GM21619 (cell line): ENCODE data around the gene KCNMA1.

Experiments used
- ATAC-seq: cut with Tn5 transposase; IDR thresholded peaks from one replicate; pipeline ENCODE4 v1.9.1; 2021; ENCODE audit not compliant: unreplicated experiment

KCNMA1 gene

GRCh38 chr10:77383861-77384553, 253.6 kb downstream of the KCNMA1 start:
- no peak for ATAC-seq

GRCh38 chr10:77381750-77382149, 255.9 kb downstream of the KCNMA1 start:
- no peak for ATAC-seq

GRCh38 chr10:77380723-77381122, 256.9 kb downstream of the KCNMA1 start:
- no peak for ATAC-seq

- ATAC-seq: no peak
These were observed 257.4 kb downstream of the KCNMA1 start for GRCh38 chr10:77380191-77380590.

DNA sequence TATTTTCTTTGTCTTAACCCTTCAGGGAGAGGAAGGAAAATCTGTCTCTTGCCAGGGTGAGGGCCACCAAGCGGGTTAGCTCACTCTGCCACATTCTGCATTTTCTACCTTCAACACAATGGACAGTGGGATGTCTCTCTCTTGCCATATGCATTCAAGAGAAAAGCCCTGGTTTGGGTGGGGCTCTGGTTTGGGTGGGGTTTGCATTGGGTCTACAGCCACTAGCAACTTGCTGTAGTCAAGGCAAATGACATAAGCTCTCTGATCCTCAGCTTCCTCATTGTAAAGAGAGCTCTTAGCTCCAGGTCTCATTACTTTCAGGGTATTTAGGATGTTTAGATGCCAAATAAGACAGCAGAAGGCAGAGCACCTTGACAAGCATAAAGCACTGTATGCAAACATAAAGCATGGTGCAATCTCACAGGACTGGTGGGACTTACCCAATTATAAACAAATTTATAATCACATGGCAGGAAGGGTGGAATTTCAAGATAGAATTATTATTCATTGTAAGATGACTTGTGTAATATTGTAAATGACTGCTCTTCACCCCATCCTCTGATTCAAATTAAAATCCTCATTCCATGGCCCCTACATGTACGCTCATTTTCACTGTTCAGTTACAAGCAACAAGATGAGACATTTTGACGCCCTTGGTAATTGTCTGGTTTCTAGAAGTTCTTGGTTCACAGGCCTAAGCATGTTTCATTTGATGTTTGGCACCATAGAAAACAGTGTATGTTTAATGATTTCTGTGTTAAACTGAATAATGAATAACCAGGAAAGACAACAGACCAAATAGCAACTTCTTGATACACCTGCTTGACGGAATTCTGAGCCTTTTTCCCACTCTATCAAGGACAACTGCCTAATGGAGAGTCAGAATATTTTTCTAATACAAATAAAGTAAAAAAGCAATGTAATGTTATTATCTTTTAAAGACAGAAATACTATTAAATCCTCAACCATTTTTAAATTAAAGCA, 258.9 kb downstream of the KCNMA1 start:
- ATAC-seq: no peak

DNA sequence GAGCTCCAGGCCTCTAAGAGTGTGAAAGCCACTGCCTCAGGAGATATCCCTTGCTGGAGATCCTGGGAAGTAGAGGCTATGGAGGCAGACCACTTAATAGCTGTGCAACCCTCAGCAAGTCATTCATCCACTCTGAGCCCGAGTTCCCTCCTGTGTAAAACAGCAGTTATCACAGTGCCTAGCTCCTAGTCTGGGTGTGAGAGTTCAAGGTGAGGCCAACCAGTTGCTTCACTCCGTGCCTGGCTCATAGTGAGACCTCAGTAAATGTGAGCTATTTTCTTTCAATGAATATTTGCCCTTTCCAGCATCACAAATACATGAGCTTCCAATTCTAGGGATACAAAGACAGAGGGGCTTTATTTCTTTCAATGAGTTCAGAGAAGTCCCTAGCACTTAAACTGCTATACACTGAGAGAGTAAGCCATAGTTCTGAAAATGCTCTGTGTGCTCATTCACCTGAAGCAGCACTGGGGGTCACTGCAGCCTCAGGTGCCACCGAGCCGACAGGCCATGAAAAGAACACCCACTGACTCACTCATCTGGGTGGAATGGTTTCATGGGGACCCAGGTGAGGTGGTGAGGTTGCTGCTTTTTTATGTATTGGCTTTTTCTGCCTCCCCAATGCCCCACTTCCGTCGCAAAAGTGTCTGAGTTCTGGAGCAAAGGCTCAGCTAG, 259.8 kb downstream of the KCNMA1 start:
- no peak for ATAC-seq

DNA sequence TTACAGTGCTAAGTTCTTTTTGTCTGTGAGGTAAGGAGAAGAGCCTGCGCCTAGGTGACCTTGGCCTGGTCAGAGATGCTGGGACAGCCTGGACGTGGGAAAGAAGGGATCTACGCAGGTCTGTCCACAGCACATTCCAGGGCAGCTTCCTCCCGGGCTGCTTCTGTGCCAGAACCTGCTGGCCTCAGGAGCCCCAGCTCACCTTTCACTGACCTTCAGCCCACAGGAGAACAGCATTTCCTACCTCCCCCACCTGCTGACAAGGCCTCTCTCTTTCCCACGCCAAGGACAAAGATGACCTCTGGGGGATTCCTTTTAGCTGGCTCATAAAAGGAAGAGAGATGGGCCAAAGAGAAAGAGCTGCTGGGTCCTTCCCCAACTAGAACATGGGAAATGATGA, 260.6 kb downstream of the KCNMA1 start:
- ATAC-seq: no peak

DNA sequence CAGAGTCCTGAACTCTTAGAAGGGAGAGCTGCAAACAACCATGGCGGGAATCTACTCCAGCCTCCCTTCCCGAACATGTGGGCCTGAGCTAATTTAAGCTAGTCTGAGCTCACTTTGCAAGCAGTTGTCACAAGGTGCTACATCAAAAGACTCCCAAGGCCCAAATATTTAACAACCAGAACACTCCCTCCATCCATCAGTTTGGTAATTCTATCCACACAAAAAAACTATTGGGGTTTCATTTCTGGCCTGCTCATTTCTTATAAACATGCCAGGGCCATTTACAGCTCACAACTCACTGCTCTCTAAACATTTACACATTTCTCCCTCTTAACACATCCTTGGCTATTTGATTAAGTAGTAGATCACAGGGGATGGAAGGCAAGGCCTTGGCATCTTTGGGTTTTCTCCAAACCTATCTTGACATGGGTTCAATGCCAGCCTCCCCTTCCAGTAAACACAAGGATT, 263.4 kb downstream of the KCNMA1 start:
- no peak for ATAC-seq

- no peak for ATAC-seq
These were observed 265.5 kb downstream of the KCNMA1 start for GRCh38 chr10:77371848-77372799.

GRCh38 chr10:77371421-77371820, 266.2 kb downstream of the KCNMA1 start:
- no peak for ATAC-seq

GRCh38 chr10:77368006-77368405, 269.6 kb downstream of the KCNMA1 start:
- ATAC-seq: no peak

DNA sequence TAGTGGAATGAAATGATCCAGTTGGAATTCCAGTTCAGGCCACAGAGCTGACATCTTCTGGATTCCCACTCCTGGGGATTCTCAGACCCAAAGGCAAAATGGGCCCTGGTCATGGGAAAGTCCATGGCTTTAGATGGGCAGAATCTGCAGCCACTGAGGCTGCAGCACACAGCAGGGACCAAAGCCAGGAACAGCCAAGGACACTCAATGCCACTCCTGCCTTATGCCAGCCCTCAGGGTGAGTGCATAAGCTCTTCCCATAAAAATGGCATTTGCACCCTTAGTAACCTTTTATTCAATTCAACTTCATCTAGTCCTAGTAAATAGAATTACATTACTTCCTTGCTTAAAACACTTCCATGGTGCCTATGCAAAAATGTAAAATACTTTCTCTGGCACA, 274.4 kb downstream of the KCNMA1 start:
- no peak for ATAC-seq

GRCh38 chr10:77361831-77362230, 275.8 kb downstream of the KCNMA1 start:
- no peak for ATAC-seq

- no peak for ATAC-seq
These were observed 276.2 kb downstream of the KCNMA1 start for GRCh38 chr10:77361426-77361825.

DNA sequence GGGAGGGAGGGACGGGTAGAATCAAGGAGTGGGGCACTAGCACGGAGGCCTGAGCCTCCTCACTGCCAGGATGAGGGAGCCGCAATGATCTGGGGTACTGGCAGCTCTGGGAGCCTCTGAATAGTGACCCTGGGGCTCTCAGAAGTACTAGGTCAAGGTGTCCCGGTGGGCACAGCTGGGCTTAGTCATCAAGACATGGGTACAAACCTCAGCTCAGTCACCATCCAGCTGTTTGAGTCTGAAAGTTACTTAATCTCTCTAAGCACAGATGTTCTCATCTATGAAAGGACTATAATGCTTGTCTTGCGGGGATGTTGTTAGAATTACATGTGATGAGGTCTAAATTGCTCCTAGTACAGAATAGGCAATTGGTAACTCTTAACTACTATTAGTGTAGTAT, 276.8 kb downstream of the KCNMA1 start:
- ATAC-seq: no peak

DNA sequence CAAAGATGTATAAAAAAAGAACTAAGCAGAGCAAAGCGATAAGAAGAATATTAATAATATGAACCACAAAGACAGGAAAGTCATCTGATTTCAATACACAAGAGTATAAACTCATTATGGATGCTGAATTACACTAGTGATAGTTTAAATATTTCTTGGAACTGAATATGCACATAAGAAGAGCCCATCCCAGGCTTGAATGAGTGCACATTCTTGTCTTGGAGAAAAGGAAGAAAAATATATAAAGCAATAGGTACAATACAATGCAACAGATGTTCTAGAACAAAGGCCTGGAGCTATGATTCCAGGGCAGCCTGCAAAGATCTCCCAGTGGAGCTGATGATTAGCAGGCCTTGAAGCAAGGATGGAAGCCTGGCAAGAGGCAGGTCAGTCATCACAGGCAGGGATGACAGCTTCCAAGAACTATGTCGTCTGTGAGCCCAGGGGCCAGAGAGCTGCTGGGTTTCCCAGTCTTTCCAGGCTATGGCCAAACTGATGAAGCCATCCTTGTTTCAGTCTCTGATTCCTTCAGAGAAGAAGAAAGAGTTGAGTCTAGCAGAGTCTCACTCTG, 277.6 kb downstream of the KCNMA1 start:
- no peak for ATAC-seq

DNA sequence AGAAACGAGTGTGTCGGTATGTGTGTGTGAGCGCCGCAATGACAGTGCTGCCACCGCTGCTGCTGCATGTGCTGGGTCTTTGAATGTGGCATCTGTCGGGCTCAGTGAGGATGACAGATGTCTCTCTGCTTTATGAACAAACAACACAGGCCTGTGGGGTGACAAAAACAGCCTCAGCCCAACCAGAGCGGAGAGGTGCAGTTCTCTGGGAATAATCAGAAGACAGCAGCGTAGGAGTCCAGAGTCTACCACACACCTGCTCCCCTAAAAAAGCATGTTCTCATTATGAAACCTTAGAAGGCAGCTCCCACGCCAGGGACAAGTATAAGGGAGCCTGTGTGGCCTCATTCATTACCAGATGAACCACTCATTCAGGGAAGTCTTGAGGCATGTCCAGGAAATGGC, 278.3 kb downstream of the KCNMA1 start:
- ATAC-seq: no peak

- no peak for ATAC-seq
These were observed 279.0 kb downstream of the KCNMA1 start for GRCh38 chr10:77358656-77359055.

- ATAC-seq: no peak
These were observed 279.8 kb downstream of the KCNMA1 start for GRCh38 chr10:77357611-77358310.
